Neuronal stem cell (in vitro differentiated cells): Measurements from ENCODE around the gene MGMT.

Experiments used
- DNase-seq: peaks from one replicate; pipeline ENCODE4 v3.0.0-alpha.2; 2013; ENCODE audit warnings: low spot score
- H2AFZ ChIP-seq: one replicate; pipeline ENCODE4 v1.6.1; 2013; ENCODE audit warnings: mild to moderate bottlenecking, low read length, inconsistent platforms
- H2AK5ac ChIP-seq: 2 replicates; pipeline ENCODE4 v1.6.1; 2013; ENCODE audit warnings: low read depth, mild to moderate bottlenecking, inconsistent platforms, low read length, moderate library complexity, mixed read lengths
- H2BK120ac ChIP-seq: 2 replicates; pipeline ENCODE4 v1.6.1; 2013; ENCODE audit warnings: low read depth, mild to moderate bottlenecking, inconsistent platforms, low read length, moderate library complexity, mixed read lengths
- H2BK12ac ChIP-seq: one replicate; pipeline ENCODE4 v1.6.1; 2013; ENCODE audit warnings: low read length, inconsistent platforms
- H2BK15ac ChIP-seq: 2 replicates; pipeline ENCODE4 v1.6.1; 2013; ENCODE audit warnings: mild to moderate bottlenecking, low read length, inconsistent platforms, mixed read lengths
- H2BK5ac ChIP-seq: one replicate; pipeline ENCODE4 v1.6.1; 2013; ENCODE audit warnings: inconsistent platforms, mild to moderate bottlenecking, low read length, moderate library complexity
- H3K14ac ChIP-seq: one replicate; pipeline ENCODE4 v1.6.1; 2013; ENCODE audit warnings: low read length, inconsistent platforms
- H3K18ac ChIP-seq: 2 replicates; pipeline ENCODE4 v1.6.1; 2013; ENCODE audit warnings: low read length, inconsistent platforms
- H3K23ac ChIP-seq: 2 replicates; pipeline ENCODE4 v1.6.1; 2013; ENCODE audit warnings: low read depth, mild to moderate bottlenecking, mixed read lengths, low read length, inconsistent platforms; ENCODE audit not compliant: poor library complexity
- H3K27ac ChIP-seq: replicated peaks from 3 replicates; pipeline ENCODE4 v1.5.1; 2013; ENCODE audit warnings: low read length, inconsistent platforms
- H3K27me3 ChIP-seq, 3 experiments: 2 replicates each; pipeline ENCODE4 v1.6.1; 2013; ENCODE audit warnings: low read length in 3 of 3, mild to moderate bottlenecking in 2 of 3, inconsistent platforms in 1 of 3, low read depth in 1 of 3, mixed read lengths in 1 of 3, moderate library complexity in 1 of 3; ENCODE audit not compliant: control insufficient read depth in 3 of 3, insufficient read depth in 3 of 3
- H3K36me3 ChIP-seq, 2 donors: replicated peaks in 1 of 2; 2 replicates each; pipeline ENCODE4 v1.6.1; 2013; ENCODE audit warnings: low read length in 2 of 2; ENCODE audit not compliant: control insufficient read depth in 2 of 2, insufficient read depth in 2 of 2
- H3K4ac ChIP-seq: 2 replicates; pipeline ENCODE4 v1.6.1; 2013; ENCODE audit warnings: inconsistent platforms, mild to moderate bottlenecking, low read length, moderate library complexity
- H3K4me1 ChIP-seq, 2 donors: 1 replicate in 1 of 2; 2 replicates in 1 of 2; pipeline ENCODE4 v1.6.1; 2013; ENCODE audit warnings: low read length in 2 of 2, low read depth in 1 of 2; ENCODE audit not compliant: control insufficient read depth in 2 of 2, insufficient read depth in 1 of 2
- H3K4me2 ChIP-seq: one replicate; pipeline ENCODE4 v1.6.1; 2013; ENCODE audit warnings: mild to moderate bottlenecking, low read length, inconsistent platforms; ENCODE audit not compliant: insufficient read depth, poor library complexity, severe bottlenecking
- H3K4me3 ChIP-seq, 2 donors: 2 replicates each; pipeline ENCODE4 v1.5.1; 2013; ENCODE audit warnings: low read length in 2 of 2, mild to moderate bottlenecking in 2 of 2, inconsistent platforms in 1 of 2, moderate library complexity in 1 of 2
- H3K79me1 ChIP-seq: one replicate; pipeline ENCODE4 v1.6.1; 2013; ENCODE audit warnings: low read depth, mild to moderate bottlenecking, inconsistent platforms, low read length, moderate library complexity
- H3K9ac ChIP-seq: one replicate; pipeline ENCODE4 v1.6.1; 2013; ENCODE audit warnings: mild to moderate bottlenecking, low read depth, low read length, inconsistent platforms; ENCODE audit not compliant: poor library complexity
- H3K9me3 ChIP-seq, 2 donors: replicated peaks in 1 of 2; 2 replicates each; pipeline versions ENCODE3 to v1.6.1; 2013; ENCODE audit warnings: low read length in 2 of 2, mild to moderate bottlenecking in 2 of 2, inconsistent platforms in 1 of 2, low read depth in 1 of 2, mixed read lengths in 1 of 2, moderate library complexity in 1 of 2; ENCODE audit not compliant: control insufficient read depth in 2 of 2, insufficient read depth in 1 of 2
- H4K8ac ChIP-seq: one replicate; pipeline ENCODE4 v1.6.1; 2013; ENCODE audit warnings: low read depth, mild to moderate bottlenecking, inconsistent platforms, low read length, moderate library complexity
- H4K91ac ChIP-seq: one replicate; pipeline ENCODE4 v1.6.1; 2013; ENCODE audit warnings: low read length, low read depth, mild to moderate bottlenecking, inconsistent platforms; ENCODE audit not compliant: poor library complexity
- WGBS, 2 donors: extraction: QIAGEN DNeasy Blood & Tissue Kit; methylation state at CpG; one replicate each; pipeline ENCODE4 v1.1.7; 2013; ENCODE audit warnings: missing lambda C conversion rate in 2 of 2, mixed read lengths in 1 of 2; ENCODE audit not compliant: insufficient read length in 2 of 2, insufficient replicate concordance in 1 of 2; ENCODE audit errors: extremely low coverage in 2 of 2; 5-methylcytosine and 5-hydroxymethylcytosine counted together

The MGMT gene

DNA sequence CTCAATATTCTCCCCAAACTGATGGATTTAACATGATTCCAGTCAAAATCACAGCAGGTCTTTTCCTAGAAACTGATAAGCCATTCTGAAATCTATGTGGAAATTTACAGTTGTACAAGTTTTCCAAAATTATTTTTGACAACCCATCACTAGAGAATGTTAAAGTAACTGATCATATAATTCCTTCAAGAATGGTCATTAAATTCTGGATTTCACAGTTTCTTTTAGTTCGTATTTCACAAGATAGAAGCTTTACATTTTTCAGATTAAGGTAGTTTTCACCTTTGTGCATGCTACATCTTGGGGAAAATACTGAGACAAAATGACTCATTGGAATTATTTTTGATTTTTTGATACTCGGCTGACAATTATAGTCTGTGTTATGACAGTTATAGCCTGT lies 174.3 kb downstream of the MGMT start:
- Histone ChIP-seq H2BK15ac (no peak overlapping the region), H3K4me1 (peaks cover 0 to 10% of the 10 kb centered on the region in 2 donors), H3K9me3 (no peaks in the 10 kb centered on the region), H3K4me3 (no peak overlapping the region), H2BK120ac (no peak overlapping the region), H3K4me2 (no peak overlapping the region), H2AFZ (no peak overlapping the region), H3K23ac (no peak overlapping the region), H2BK12ac (no peak overlapping the region), H2BK5ac (no peak overlapping the region), H3K36me3 (no peaks in the 10 kb centered on the region), H3K9ac (no peak overlapping the region), H4K8ac (no peak overlapping the region), H3K14ac (no peak overlapping the region), H4K91ac (no peak overlapping the region), H3K79me1 (no peaks in the 10 kb centered on the region), H2AK5ac (no peak overlapping the region), H3K27me3 (no peaks in the 10 kb centered on the region), H3K18ac (no peak overlapping the region), H3K27ac (no peak overlapping the region), H3K4ac (no peak overlapping the region)
- no CpG with 5 or more reads among the region's 2 CpGs for WGBS, 2 donors
- no peak for DNase-seq

DNA sequence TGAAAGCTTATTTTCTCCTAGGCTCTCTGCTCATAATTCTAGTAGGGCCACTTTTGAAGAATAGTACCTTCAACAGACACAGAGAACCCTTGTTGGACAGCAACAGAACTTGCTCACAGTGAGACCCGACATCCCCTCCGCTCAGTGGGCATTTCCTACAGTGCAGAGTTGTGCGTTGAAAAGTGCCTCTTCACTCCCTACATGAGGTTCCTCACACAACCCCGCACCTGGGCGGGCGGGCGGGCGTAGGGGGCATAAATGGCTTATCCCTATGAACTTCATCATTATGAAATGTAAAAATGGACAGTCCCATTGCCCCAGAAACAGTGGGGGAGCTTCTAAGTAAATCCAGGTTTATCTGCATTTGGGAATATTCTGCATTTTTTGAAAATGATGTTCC lies 174.9 kb downstream of the MGMT start:
- Histone ChIP-seq H3K4me3 (no peak overlapping the region), H2BK15ac (no peak overlapping the region), H3K14ac (no peak overlapping the region), H3K4me2 (no peak overlapping the region), H3K9me3 (no peaks in the 10 kb centered on the region), H3K18ac (no peak overlapping the region), H3K36me3 (no peaks in the 10 kb centered on the region), H3K9ac (no peak overlapping the region), H2BK5ac (no peak overlapping the region), H2AK5ac (no peak overlapping the region), H4K8ac (no peak overlapping the region), H3K27ac (no peak overlapping the region), H2BK12ac (no peak overlapping the region), H3K4ac (no peak overlapping the region), H3K23ac (no peak overlapping the region), H4K91ac (no peak overlapping the region), H2BK120ac (no peak overlapping the region), H2AFZ (no peak overlapping the region), H3K79me1 (no peaks in the 10 kb centered on the region), H3K4me1 (peaks cover 0 to 10% of the 10 kb centered on the region in 2 donors), H3K27me3 (no peaks in the 10 kb centered on the region)
- WGBS, 2 donors: no CpG with 5 or more reads among the region's 8 CpGs
- DNase-seq: no peak

DNA sequence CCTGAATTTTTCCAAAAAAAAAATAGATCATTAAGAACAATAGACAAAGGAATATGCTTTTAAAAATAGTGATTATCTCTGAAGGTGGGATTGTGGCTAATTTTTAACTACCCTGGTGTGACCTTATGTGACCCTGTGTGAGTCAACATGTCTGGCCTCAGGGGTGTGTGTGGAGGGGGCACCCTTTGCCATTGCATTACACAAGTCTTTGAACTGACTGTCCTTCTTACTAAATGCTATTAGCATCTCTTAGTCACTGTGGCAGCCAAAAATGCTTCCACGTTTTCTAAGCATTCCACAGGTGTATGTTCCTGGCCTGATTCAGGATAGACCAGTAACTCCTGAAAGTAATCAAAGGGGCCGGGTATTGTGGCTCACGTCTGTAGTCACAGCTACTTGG lies 175.4 kb downstream of the MGMT start:
- no CpG with 5 or more reads among the region's 3 CpGs for WGBS, 2 donors
- no peak overlapping the region for H2AK5ac ChIP-seq
- no peak overlapping the region for H2BK5ac ChIP-seq
- H3K4me2 ChIP-seq: no peak overlapping the region
- H3K27ac ChIP-seq: no peak overlapping the region
- peaks cover 0 to 7% of the 10 kb centered on the region in 2 donors for H3K4me1 ChIP-seq
- no peak overlapping the region for H3K14ac ChIP-seq
- no peak overlapping the region for H2AFZ ChIP-seq
- H3K27me3 ChIP-seq: no peaks in the 10 kb centered on the region
- no peaks in the 10 kb centered on the region for H3K36me3 ChIP-seq
- no peak overlapping the region for H2BK120ac ChIP-seq
- H3K79me1 ChIP-seq: no peaks in the 10 kb centered on the region
- no peak overlapping the region for H4K8ac ChIP-seq
- H3K4me3 ChIP-seq: no peak overlapping the region
- H3K23ac ChIP-seq: no peak overlapping the region
- H3K9me3 ChIP-seq: no peaks in the 10 kb centered on the region
- no peak overlapping the region for H2BK12ac ChIP-seq
- no peak overlapping the region for H2BK15ac ChIP-seq
- no peak overlapping the region for H3K9ac ChIP-seq
- H3K18ac ChIP-seq: no peak overlapping the region
- no peak overlapping the region for H4K91ac ChIP-seq
- DNase-seq: no peak
- no peak overlapping the region for H3K4ac ChIP-seq

DNA sequence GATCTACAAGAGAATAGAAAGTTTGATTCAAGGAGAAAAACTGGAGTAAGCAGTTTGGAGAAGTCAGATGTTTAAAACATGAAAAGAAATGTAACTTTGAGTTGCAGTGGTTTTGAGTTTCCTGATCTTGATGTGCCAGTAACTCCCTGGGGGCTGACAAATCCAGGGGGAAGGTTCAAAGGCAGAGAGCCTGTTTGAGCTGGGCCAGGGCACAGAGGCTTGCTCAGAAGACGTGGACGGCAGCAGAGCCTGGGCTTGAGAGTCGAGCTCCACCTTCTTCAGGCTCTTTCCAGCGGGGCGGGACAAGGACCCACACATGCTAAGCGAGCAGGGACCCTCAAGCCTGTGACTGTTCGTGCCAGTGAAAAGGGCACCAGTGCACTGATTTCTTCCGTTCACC lies 176.2 kb downstream of the MGMT start:
- Histone ChIP-seq H2BK12ac (no peak overlapping the region), H3K4me2 (no peak overlapping the region), H3K9ac (no peak overlapping the region), H3K23ac (no peak overlapping the region), H3K18ac (no peak overlapping the region), H3K14ac (no peak overlapping the region), H3K4me1 (no peaks in the 10 kb centered on the region), H3K4me3 (no peak overlapping the region), H2AFZ (no peak overlapping the region), H3K36me3 (no peaks in the 10 kb centered on the region), H4K8ac (no peak overlapping the region), H2AK5ac (peak overlapping the region; percentile 25), H3K27me3 (no peaks in the 10 kb centered on the region), H3K27ac (no peak overlapping the region), H2BK5ac (no peak overlapping the region), H2BK120ac (no peak overlapping the region), H3K79me1 (no peaks in the 10 kb centered on the region), H3K9me3 (no peaks in the 10 kb centered on the region), H3K4ac (no peak overlapping the region), H2BK15ac (no peak overlapping the region), H4K91ac (no peak overlapping the region)
- DNase-seq: no peak
- WGBS, 2 donors: no CpG with 5 or more reads among the region's 8 CpGs
